Measurements from ENCODE around the gene TASP1.

GRCh38 chr20:13353261-13353945 lies 285.3 kb downstream of the TASP1 start:
- TF ChIP-seq CTCF (conservative IDR thresholded peaks at IDR 0.05; ENCODE audit: low read depth, low read length) (no peak), EZH2phosphoT487 (IDR thresholded peaks at IDR 0.05; ENCODE audit: borderline replicate concordance, low read length) (no peak), EZH2 (IDR thresholded peaks at IDR 0.05; ENCODE audit: low read length, unreplicated experiment) (no peak)
